IPS DF 4.7 (cell line): ENCODE results near the gene CDH13.

Source experiments
- DNase-seq: peaks from one replicate; pipeline ENCODE4 v3.0.0-alpha.2; 2013; ENCODE audit warnings: low spot score; ENCODE audit errors: extremely low read depth

Gene CDH13

DNA sequence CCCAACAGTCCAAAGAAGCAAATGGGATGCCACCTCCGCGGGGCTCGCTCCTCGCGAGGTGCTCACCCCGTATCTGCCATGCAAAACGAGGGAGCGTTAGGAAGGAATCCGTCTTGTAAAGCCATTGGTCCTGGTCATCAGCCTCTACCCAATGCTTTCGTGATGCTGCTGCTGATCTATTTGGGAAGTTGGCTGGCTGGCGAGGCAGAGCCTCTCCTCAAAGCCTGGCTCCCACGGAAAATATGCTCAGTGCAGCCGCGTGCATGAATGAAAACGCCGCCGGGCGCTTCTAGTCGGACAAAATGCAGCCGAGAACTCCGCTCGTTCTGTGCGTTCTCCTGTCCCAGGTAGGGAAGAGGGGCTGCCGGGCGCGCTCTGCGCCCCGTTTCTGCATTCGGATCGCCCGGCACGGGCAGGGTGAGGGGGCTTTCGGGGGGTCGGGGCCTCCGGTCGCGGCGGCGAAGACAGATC is at the start of gene CDH13:
CDH13 (plus strand) TSS at position 179 of the 471 bp plus-strand sequence.
- no peak for DNase-seq

DNA sequence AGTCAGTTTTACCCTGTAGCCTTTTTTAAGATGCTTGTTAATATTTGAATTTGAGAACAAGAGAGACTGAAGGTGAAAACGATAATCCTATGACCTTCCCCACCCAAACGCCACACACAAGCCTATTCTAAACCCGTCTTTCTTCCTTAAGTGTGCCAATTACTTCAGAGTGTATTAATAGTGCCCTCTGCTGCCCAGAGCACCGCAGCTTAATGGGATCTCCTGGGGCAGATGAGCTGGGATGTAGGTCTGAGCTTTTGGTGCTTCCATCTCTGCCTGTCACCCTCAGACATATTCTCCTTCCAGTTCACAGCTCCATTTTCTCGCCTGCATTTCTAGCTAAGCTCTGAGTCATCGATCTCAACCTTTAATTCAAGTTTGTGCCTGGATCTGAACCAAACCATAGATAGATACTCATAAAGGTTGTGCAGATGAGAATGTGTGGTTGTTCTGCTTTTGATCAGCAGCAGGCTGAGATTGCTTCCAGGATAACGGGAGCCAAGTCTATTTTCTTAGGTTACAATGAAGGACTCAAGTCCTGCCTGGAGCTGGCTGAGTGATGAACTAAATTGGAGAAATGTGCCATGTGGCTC is 46.4 kb upstream of the CDH13 start:
- no peak for DNase-seq

- DNase-seq: no peak
Observed at GRCh38 chr16:82582975-82583374, 43.8 kb upstream of the CDH13 start.

GRCh38 chr16:82583422-82583821 is 43.3 kb upstream of the CDH13 start:
- no peak for DNase-seq

DNA sequence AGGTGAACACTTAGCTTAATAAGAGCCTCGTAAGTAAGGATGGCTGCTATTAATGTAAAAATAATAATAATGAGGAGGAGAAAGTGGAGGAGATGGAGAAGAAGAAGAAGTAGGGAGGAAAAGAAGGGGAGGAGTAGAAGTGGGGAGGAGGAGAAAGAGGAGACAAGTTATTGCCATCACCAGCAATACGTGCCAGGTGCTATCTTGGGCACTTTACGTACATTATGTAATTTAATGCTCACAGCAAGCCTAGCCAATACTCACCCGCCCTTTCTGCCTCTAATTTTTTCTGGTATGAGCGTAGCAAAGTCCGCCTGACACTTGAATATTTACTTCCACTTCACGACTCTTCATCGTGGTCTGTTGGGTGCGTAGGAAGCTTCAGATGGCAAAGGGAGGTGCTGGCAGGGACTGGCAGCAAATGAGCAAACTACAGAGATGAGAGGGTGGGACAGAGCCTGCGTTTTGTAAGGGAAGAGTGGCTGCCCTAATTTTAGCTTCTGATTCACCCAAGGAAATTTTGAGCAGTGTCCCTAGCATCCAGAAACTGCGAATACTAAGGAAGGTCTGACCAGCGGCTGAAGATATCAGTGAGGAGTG is 42.1 kb upstream of the CDH13 start:
- DNase-seq: no peak

DNA sequence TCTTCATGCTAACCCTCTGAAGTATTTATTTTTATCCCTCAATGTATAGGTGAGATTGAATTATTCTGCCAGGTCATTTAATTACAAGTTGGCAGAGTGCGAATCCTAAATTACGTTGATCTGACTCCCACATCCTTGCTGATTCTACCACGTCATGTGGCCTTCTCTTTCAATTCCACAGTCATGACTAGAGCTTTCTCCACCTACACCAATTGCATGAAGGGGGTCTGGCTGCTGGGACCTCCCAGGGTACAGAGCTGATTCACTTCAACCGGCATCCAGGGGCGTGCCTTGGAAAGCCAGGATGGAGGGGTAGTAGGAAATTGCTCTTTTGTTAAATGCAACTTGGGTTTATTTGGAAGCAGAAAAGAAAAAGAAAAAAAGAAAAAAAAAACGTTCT is 41.1 kb upstream of the CDH13 start:
- DNase-seq: no peak

GRCh38 chr16:82586130-82586529 is 40.6 kb upstream of the CDH13 start:
- DNase-seq: no peak

- no peak for DNase-seq
Observed at GRCh38 chr16:82587289-82587688, 39.5 kb upstream of the CDH13 start.

- no peak for DNase-seq
Observed at GRCh38 chr16:82589407-82589806, 37.4 kb upstream of the CDH13 start.

- no peak for DNase-seq
Observed at GRCh38 chr16:82594114-82594513, 32.7 kb upstream of the CDH13 start.

- no peak for DNase-seq
Observed at GRCh38 chr16:82598771-82599170, 28.0 kb upstream of the CDH13 start.

GRCh38 chr16:82601989-82602640 is 24.7 kb upstream of the CDH13 start:
- DNase-seq: no peak

GRCh38 chr16:82603784-82604411 is 22.9 kb upstream of the CDH13 start:
- DNase-seq: no peak

DNA sequence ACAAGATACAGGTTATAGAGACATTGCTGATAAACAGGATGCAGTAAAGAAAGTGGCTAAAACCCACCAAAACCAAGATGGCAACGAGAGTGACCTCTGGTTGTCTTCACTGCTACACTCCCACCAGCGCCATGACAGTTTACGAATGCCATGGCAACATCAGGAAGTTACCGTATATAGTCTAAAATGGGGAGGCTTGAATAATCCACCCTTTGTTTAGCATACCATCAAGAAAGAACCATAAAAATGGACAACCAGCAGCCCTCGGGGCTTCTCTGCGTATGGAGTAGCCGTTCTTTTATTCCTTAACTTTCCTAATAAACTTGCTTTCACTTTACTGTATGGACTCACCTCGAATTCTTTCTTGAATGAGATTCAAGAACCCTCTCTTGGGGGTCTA is 21.7 kb upstream of the CDH13 start:
- DNase-seq: no peak

DNA sequence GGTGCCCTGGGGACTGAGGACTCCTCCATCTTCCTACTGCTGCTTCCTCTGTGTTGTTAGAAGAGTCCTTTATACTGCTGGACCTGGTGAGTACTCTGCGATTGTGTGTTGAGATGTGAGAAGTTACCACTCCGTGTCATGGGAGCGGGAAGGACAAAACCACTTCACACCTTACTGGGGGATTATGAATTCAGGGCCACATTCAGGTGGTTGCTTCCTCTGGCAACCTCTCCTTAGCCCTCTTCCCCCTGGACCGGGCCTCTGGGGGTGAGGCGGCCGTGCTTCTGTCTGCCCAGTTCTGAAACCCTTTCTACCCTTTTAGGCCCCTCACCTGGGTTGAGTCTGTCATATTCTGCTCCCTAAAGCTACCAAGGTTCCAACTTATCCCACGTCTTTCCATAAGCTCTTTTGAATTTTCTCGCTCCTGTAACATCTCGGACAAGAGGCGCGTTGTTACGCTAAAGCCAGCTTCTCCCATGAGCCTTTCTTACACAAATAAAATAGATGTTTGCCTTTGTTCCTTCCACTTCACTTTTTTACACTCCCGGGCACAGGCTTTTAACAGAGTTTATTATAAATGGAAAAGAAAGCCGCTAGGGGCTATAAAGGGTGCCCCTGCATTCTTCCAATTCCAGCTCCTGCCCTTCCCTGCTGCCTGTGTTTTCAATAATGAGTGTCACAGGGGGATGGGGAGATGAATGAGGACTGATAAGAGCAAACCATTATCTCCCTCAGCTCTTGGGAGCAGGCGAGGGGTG is 20.7 kb upstream of the CDH13 start:
- DNase-seq: no peak

DNA sequence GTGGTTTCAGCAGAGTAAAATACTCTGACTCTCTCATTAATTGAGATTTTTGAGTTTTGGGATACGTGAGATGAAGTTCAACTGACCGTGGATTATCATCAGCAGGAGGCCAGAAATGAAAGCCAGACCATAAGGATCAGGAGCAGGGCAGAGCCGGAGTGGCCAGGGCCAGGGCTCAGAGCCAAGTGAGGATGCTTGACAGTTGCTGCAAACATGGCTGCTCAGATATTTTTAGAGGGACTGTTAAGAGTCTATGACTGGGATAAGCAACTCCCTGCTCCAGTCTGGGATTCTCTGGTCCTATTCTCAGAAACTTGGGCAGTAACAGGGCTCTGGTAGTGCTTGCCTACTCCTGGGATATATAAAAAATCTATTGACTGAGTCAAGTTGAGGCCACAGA is 17.6 kb upstream of the CDH13 start:
- no peak for DNase-seq

DNA sequence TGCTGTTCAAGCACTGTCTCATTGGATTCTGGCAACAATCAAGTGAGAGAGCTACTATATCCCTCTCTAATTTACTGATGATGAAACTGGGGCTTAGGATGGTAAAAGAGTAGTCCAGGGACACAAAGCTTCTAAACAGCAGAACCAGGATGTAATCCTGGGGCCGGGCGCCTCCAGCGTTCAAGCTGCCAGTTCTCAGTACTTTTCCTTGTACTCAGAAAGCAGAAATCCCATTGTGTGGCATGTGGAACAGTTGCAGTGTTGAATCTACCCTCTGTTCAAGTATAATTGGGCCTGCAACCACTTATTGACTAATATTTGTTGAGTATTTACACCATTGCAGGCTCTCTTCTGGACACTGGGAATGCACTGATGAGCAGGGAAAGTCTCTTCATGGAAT is 14.5 kb upstream of the CDH13 start:
- DNase-seq: no peak

DNA sequence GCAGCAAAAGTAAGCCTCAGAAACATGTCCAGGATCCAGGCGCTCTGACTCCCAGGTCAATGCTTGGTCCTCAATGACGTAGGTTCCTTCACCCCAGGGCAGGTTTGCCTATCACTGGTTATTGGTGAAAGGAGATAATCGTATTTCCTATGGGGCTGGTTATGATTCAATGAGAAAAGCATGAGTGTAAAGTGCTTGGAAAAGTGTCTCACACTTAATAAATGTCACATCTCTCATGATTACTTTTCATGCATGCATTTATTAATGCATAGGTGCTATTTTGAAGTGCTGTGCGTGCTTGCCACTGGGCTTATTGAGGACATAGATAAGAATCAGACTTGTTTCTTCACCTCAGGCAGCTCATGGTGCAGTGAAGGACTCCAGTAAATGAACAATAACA is 10.4 kb upstream of the CDH13 start:
- DNase-seq: no peak

DNA sequence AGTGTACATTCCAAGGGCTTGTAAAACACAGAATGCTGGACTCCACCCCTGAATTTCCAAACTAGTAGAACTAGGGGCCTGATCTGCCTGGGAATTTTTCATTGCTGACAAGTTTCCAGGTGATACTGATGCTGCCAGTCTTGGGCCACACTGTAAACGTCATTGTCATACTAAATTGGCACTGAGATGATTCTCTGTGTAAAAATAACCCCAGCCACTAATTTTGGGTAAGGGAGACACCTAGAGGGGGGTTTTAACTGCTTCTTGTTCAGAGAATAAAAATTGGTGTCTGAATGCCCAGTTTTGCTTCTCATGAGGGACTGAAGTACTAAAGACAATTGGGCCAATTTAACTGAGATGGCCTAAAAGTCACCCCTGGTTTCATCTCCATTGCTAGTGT is 5.0 kb upstream of the CDH13 start:
- no peak for DNase-seq

DNA sequence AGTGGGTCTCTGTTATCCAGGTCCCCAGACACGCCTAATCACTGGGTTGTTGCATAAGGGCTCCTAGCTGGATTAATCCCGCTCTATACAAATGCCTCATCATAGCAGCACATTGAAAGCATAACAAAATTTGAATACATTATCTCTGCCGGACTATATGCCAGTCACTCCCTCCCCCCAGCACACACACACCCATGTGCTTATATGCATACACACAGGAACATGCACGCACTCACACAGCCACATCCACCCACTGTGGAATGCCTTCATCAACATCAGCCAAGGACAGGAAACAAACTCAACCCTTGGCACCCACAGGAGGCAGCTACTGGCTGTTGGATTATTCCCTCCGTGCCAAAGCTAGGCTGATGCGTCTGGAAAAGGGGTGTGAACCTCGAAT is 3.5 kb upstream of the CDH13 start:
- DNase-seq: no peak

- no peak for DNase-seq
Observed at GRCh38 chr16:82625066-82625968, 1.5 kb upstream of the CDH13 start.
